Peyer's patch (tissue), 4 donors: ENCODE results near the gene SUPT4H1.

Experiments
- POLR2A ChIP-seq, 2 donors: fragments of 450-650 bp; IDR thresholded peaks; one replicate each; pipeline ENCODE4 v1.5.1; 2017; ENCODE audit warnings: antibody characterized with exemption in 2 of 2, mild to moderate bottlenecking in 2 of 2, moderate library complexity in 2 of 2
- TF ChIP-seq, protein P1 (sequence below), 6 experiments: fragments of 450-650 bp in 4 of 6; fragments of 200-600 bp in 2 of 6; sonication (generic) in 1 of 6; IDR thresholded peaks; one replicate each; pipeline ENCODE4 v1.5.1; 2017 to 2019; ENCODE audit warnings: antibody characterized with exemption in 6 of 6, mild to moderate bottlenecking in 3 of 6, moderate library complexity in 1 of 6

DNA sequence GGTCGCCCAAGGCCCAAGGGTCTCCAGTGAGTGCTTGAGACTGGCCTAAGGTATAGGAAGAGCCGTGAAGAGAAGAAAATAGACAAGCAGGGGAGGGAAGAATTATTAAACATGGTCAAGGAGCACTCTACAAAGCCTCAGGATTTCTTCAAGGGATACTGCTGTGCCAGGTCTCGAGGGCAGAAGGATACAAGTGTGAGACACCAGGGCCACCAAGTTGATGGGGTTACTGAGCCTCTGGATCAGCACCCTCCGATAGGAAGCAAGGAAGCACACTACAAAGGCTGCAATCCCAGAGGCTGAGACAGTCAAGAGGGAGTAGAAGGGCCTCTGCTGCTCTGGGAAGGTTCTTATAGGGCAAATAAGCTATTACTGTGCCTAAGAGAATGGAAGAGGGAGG is 6.5 kb downstream of the SUPT4H1 start:
- TF ChIP-seq, protein P1, sequence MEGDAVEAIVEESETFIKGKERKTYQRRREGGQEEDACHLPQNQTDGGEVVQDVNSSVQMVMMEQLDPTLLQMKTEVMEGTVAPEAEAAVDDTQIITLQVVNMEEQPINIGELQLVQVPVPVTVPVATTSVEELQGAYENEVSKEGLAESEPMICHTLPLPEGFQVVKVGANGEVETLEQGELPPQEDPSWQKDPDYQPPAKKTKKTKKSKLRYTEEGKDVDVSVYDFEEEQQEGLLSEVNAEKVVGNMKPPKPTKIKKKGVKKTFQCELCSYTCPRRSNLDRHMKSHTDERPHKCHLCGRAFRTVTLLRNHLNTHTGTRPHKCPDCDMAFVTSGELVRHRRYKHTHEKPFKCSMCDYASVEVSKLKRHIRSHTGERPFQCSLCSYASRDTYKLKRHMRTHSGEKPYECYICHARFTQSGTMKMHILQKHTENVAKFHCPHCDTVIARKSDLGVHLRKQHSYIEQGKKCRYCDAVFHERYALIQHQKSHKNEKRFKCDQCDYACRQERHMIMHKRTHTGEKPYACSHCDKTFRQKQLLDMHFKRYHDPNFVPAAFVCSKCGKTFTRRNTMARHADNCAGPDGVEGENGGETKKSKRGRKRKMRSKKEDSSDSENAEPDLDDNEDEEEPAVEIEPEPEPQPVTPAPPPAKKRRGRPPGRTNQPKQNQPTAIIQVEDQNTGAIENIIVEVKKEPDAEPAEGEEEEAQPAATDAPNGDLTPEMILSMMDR (IDR thresholded peaks at IDR 0.05) = no peak
- TF ChIP-seq POLR2A (IDR thresholded peaks at IDR 0.05) = no peak
